Measurements from ENCODE around the gene NLRP2B.
A peak's percentile ranks its signal among the peaks of the same experiment; 100 is the strongest.
"Not testable (repeated sequence)": the region's sequence is repeated elsewhere in the genome, so short reads cannot be mapped to it uniquely, and the experiment has no call there.

The NLRP2B gene

GRCh38 chrX:57680160-57680559 is at the start of gene NLRP2B:
NLRP2B (minus strand) TSS chrX:57680260.
- H3K27me3 ChIP-seq: peaks cover 51 to 98% (median 87%) of the 10 kb centered on the region in 11 experiments
- no peaks in the 10 kb centered on the region for H3K36me3 ChIP-seq
- H3K4me3 ChIP-seq: no peak within 1 kb of the TSS
- peaks cover 8 to 14% (median 9%) of the 10 kb centered on the region in 11 experiments; a peak in 20 of 22 replicates for H3K9me3 ChIP-seq (replicated peaks in 1 of 11)
- peaks cover 11 to 31% (median 28%) of the 10 kb centered on the region in 10 experiments for H3K4me1 ChIP-seq
- H3K4me2 ChIP-seq: no peak within 1 kb of the TSS
- H3K27ac ChIP-seq: no peak within 1 kb of the TSS
- no peak within 1 kb of the TSS for H3K9ac ChIP-seq
- H4K20me1 ChIP-seq: no peaks in the 10 kb centered on the region
- no peak for TF ChIP-seq Cebpa-rat (IDR thresholded peaks at IDR 0.05)

- not testable (repeated sequence) for H3K9ac ChIP-seq, H3K4me2 ChIP-seq, H3K4me3 ChIP-seq
Measured at GRCh38 chrX:57725995-57726394, 45.9 kb upstream of the NLRP2B start.

GRCh38 chrX:57681341-57681740 is 1.3 kb upstream of the NLRP2B start:
- peaks cover 8 to 18% (median 10%) of the 10 kb centered on the region in 11 experiments; a peak in 20 of 22 replicates for H3K9me3 ChIP-seq (replicated peaks in 1 of 11)
- no peaks in the 10 kb centered on the region for H4K20me1 ChIP-seq
- no peak for TF ChIP-seq Cebpa-rat (IDR thresholded peaks at IDR 0.05)
- peaks cover 46 to 95% (median 85%) of the 10 kb centered on the region in 11 experiments for H3K27me3 ChIP-seq
- no peak overlapping the region for H3K4me2 ChIP-seq
- peaks cover 0 to 19% (median 16%) of the 10 kb centered on the region in 10 experiments; a peak in 18 of 20 replicates for H3K4me1 ChIP-seq
- H3K27ac ChIP-seq: no peak overlapping the region
- H3K4me3 ChIP-seq: no peak overlapping the region
- H3K36me3 ChIP-seq: no peaks in the 10 kb centered on the region
- no peak overlapping the region for H3K9ac ChIP-seq

More at GRCh38 chrX:57725995-57726394, 45.9 kb upstream of the NLRP2B start:
- H4K20me1 ChIP-seq, H3K4me1 ChIP-seq, H3K36me3 ChIP-seq, H3K27ac ChIP-seq, H3K27me3 ChIP-seq: not testable (repeated sequence)
- H3K9me3 ChIP-seq (replicated peaks in 1 of 11): peaks cover 21 to 36% (median 26%) of the 10 kb centered on the region in 11 experiments

- peaks cover 5 to 15% (median 12%) of the 10 kb centered on the region in 11 experiments for H3K9me3 ChIP-seq (replicated peaks in 1 of 11)
- no peak overlapping the region for H3K9ac ChIP-seq
- no peaks in the 10 kb centered on the region for H3K36me3 ChIP-seq
- H3K27ac ChIP-seq: no peak overlapping the region
- TF ChIP-seq Cebpa-rat (IDR thresholded peaks at IDR 0.05): no peak
- H3K4me3 ChIP-seq: no peak overlapping the region
- H4K20me1 ChIP-seq: no peaks in the 10 kb centered on the region
- peaks cover 48 to 96% (median 84%) of the 10 kb centered on the region in 11 experiments for H3K27me3 ChIP-seq
- H3K4me1 ChIP-seq: peaks cover 15 to 36% (median 32%) of the 10 kb centered on the region in 10 experiments
- H3K4me2 ChIP-seq: no peak overlapping the region
Measured at GRCh38 chrX:57678686-57679428, 1.2 kb downstream of the NLRP2B start.

DNA sequence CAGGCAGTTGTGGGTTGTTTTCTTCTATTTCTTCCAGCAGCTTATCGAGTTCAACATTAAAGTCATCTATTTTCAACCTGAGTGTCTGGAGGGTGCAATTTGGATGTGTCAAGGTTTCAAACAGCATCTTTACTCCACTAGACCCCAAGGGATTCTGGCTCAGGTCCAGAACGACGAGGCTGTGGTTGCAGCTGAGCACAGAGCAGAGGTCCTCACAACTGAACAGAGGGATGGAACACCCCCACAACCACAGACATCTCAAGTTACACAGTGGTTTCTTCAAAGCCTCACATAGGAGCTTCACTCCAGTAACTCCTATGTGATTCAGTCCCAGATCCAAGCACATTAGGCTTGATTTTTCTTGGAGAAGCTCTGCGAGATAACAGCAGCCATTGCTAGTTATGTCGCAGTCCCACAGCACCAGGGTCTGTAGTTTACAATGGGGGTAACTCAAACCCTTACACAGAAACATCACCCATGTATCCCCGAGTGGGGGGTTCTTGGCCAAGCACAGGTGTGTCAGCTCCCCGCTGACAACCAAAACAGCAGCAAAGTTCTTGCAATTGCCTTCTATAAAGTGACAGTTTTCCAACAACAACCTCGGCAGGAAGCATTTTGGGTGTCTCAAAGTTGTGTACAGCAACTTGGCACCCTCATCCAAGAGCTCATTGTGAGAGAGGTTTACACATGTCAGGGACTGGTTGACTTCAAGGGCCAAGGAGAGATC is 2.8 kb downstream of the NLRP2B start:
- Histone ChIP-seq H3K4me1 (peaks cover 15 to 36% (median 32%) of the 10 kb centered on the region in 10 experiments), H3K4me2 (peak overlapping the region in 9 of 11 experiments; percentile 30 to 70 (median 53); a peak in 17 of 22 replicates), H3K36me3 (no peaks in the 10 kb centered on the region), H3K27me3 (peaks cover 41 to 93% (median 81%) of the 10 kb centered on the region in 11 experiments), H3K9ac (no peak overlapping the region), H4K20me1 (no peaks in the 10 kb centered on the region), H3K27ac (no peak overlapping the region), H3K9me3 (replicated peaks in 1 of 11) (peaks cover 15 to 31% (median 23%) of the 10 kb centered on the region in 11 experiments), H3K4me3 (no peak overlapping the region)
- no peak for TF ChIP-seq Cebpa-rat (IDR thresholded peaks at IDR 0.05)

DNA sequence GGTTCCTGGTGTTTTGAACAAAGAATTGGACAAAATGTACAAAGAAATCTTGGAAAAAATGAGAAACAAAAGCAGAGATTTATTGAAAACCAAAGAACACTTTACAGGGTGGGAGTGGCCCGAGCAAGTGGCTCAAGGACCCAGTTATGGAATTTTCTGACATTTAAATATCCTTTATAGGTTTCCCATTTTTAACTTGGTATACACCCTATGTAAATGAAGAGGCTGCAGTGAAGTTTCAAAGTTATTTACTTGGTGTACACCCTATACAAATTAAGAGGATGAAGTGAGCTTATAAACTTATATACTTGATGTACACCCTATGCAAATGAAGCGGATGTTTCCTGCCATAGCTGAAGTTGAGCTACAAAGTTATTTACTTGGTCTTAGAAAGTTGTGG is 4.7 kb downstream of the NLRP2B start:
- Histone ChIP-seq H3K4me3 (no peak overlapping the region), H3K9ac (no peak overlapping the region), H3K27me3 (peaks cover 34 to 88% (median 79%) of the 10 kb centered on the region in 11 experiments), H3K4me1 (peaks cover 15 to 36% (median 32%) of the 10 kb centered on the region in 10 experiments), H3K9me3 (replicated peaks in 1 of 11) (peaks cover 17 to 31% (median 23%) of the 10 kb centered on the region in 11 experiments), H3K27ac (peak overlapping the region in 1 of 11 experiments; percentile 4; a peak in 1 of 22 replicates), H4K20me1 (no peaks in the 10 kb centered on the region), H3K36me3 (no peaks in the 10 kb centered on the region), H3K4me2 (peak overlapping the region; percentile 7 to 63 (median 44); a peak in 20 of 22 replicates)
- no peak for TF ChIP-seq Cebpa-rat (IDR thresholded peaks at IDR 0.05)

DNA sequence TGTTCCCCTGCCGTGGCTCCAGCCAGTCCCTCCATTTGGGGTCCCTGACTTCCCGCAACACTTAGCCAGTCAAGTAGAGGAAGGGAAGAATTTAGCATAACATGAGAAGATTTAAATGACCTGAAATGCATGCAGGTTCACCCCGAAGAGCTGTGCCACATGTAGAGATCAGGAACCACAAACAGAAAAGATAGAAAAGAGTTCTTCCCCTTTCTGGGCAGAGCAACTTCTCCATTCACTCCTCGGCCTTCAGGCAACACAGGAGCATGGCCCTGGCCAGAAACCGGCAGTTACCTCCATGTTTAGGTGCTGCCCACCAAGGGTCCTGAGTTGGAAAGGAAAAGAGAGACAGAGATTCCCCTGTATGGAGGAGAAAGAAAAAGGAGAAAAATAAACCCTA is 5.2 kb downstream of the NLRP2B start:
- H3K9me3 ChIP-seq (replicated peaks in 1 of 11): peaks cover 17 to 31% (median 23%) of the 10 kb centered on the region in 11 experiments
- peak overlapping the region; percentile 7 to 63 (median 44); a peak in 18 of 22 replicates for H3K4me2 ChIP-seq
- H3K4me3 ChIP-seq: no peak overlapping the region
- no peaks in the 10 kb centered on the region for H3K36me3 ChIP-seq
- no peak for TF ChIP-seq Cebpa-rat (IDR thresholded peaks at IDR 0.05)
- no peak overlapping the region for H3K9ac ChIP-seq
- no peaks in the 10 kb centered on the region for H4K20me1 ChIP-seq
- H3K27ac ChIP-seq: peak overlapping the region in 1 of 11 experiments; percentile 4; a peak in 1 of 22 replicates
- H3K27me3 ChIP-seq: peaks cover 34 to 88% (median 79%) of the 10 kb centered on the region in 11 experiments
- H3K4me1 ChIP-seq: peaks cover 15 to 36% (median 32%) of the 10 kb centered on the region in 10 experiments

DNA sequence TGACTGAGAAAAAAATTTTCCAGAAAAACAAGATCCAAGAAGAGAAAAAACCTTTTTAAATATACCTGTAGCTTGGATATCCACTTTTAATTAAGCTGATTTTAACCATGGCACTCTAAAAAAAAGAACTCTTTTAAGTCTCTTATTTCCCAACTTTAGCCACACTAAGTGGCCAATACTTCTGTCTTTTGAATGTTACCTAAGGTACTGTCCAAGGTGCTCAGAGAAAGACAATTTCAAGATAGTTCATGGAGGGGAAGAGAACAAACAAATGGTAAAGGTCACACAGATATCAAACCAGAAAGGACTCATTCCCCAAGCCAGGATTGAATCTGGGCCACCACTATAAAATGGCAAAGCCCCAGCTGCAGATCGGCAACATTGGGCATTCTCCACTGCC is 10.1 kb downstream of the NLRP2B start:
- no peaks in the 10 kb centered on the region for H4K20me1 ChIP-seq
- no peak overlapping the region for H3K9ac ChIP-seq
- H3K4me3 ChIP-seq: no peak overlapping the region
- peaks cover 17 to 28% (median 21%) of the 10 kb centered on the region in 11 experiments for H3K9me3 ChIP-seq (replicated peaks in 1 of 11)
- H3K4me1 ChIP-seq: peaks cover under 1 to 4% (median 2%) of the 10 kb centered on the region in 10 experiments; a peak in 19 of 20 replicates
- no peak overlapping the region for H3K4me2 ChIP-seq
- H3K36me3 ChIP-seq: no peaks in the 10 kb centered on the region
- no peak for TF ChIP-seq Cebpa-rat (IDR thresholded peaks at IDR 0.05)
- H3K27me3 ChIP-seq: peaks cover 46 to 85% (median 72%) of the 10 kb centered on the region in 11 experiments; a peak in 21 of 22 replicates
- no peak overlapping the region for H3K27ac ChIP-seq

DNA sequence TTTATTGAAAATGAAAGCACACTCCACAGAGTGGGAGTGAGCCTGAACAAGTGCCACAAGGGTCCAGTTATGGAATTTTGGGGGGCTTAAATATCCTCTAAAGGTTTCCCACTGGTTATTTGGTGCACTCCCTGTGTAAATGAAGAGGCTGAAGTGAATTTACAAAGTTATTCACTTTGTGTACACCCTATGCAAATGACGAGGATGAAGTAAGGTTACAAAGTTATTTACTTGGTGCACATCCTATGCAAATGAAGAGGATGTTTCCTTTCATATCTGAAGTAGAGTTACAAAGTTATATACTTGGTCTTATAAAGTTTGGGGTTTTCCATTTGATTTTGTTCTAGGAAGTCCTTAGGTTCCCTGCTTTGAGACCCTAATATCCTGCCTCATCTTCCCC is 13.1 kb downstream of the NLRP2B start:
- Histone ChIP-seq H3K9ac (no peak overlapping the region), H3K36me3 (no peaks in the 10 kb centered on the region), H3K4me1 (no peaks in the 10 kb centered on the region), H4K20me1 (no peaks in the 10 kb centered on the region), H3K27ac (no peak overlapping the region), H3K4me3 (no peak overlapping the region), H3K27me3 (peaks cover 55 to 98% (median 84%) of the 10 kb centered on the region in 11 experiments; a peak in 21 of 22 replicates), H3K9me3 (replicated peaks in 1 of 11) (peaks cover 0 to 8% (median 0%) of the 10 kb centered on the region in 11 experiments; a peak in 6 of 22 replicates), H3K4me2 (no peak overlapping the region)
- no peak for TF ChIP-seq Cebpa-rat (IDR thresholded peaks at IDR 0.05)

Measured in BLaER1 treated with 17β-estradiol and CSF1 and Interleukin-3, amounts not matched to agents 10 nM and 100 nM (cell line).